H9 (cell line): ENCODE measurements around the gene CACHD1. TPM values are rescaled to one million over a fixed set of nuclear protein-coding genes. Genes with fewer than 3 reads are reported as not detected.

Source experiments
- DNase-seq: peaks from one replicate; pipeline ENCODE4 v3.0.0-alpha.2; 2017
- H2AFZ ChIP-seq: one replicate; pipeline ENCODE4 v1.6.1; 2013; ENCODE audit warnings: mild to moderate bottlenecking, low read length, control low read depth, moderate library complexity
- H2AK5ac ChIP-seq: 2 replicates; pipeline ENCODE4 v1.6.1; 2013; ENCODE audit warnings: low read length, control low read depth, mixed read lengths; ENCODE audit not compliant: insufficient read length
- H2BK120ac ChIP-seq: one replicate; pipeline ENCODE4 v1.6.1; 2013; ENCODE audit warnings: low read depth, mild to moderate bottlenecking, low read length, control low read depth, inconsistent platforms; ENCODE audit not compliant: poor library complexity, severe bottlenecking
- H2BK12ac ChIP-seq: 2 replicates; pipeline ENCODE4 v1.6.1; 2013; ENCODE audit warnings: low read length, control low read depth, mixed read lengths, low read depth; ENCODE audit not compliant: insufficient read length
- H2BK15ac ChIP-seq: 2 replicates; pipeline ENCODE4 v1.6.1; 2013; ENCODE audit warnings: low read depth, low read length, control low read depth
- H2BK20ac ChIP-seq: one replicate; pipeline ENCODE4 v1.6.1; 2013; ENCODE audit warnings: low read depth, mild to moderate bottlenecking, low read length, control low read depth, inconsistent platforms; ENCODE audit not compliant: poor library complexity, severe bottlenecking
- H2BK5ac ChIP-seq: 2 replicates; pipeline ENCODE4 v1.6.1; 2013; ENCODE audit warnings: low read length, control low read depth, mixed read lengths; ENCODE audit not compliant: insufficient read length
- H3K14ac ChIP-seq: 2 replicates; pipeline ENCODE4 v1.6.1; 2013; ENCODE audit warnings: low read length, control low read depth; ENCODE audit not compliant: insufficient read depth
- H3K18ac ChIP-seq: 2 replicates; pipeline ENCODE4 v1.6.1; 2013; ENCODE audit warnings: low read depth, mild to moderate bottlenecking, mixed read lengths, low read length, control low read depth; ENCODE audit not compliant: insufficient read length
- H3K23ac ChIP-seq: 2 replicates; pipeline ENCODE4 v1.6.1; 2013; ENCODE audit warnings: low read length, control low read depth, mixed read lengths, low read depth; ENCODE audit not compliant: insufficient read length
- H3K23me2 ChIP-seq: 2 replicates; pipeline ENCODE4 v1.6.1; 2013; ENCODE audit warnings: low read depth, mild to moderate bottlenecking, mixed read lengths, low read length, control low read depth; ENCODE audit not compliant: insufficient read length, poor library complexity, severe bottlenecking
- H3K27ac ChIP-seq: 2 replicates; pipeline ENCODE4 v1.5.1; 2013; ENCODE audit warnings: low read length, control low read depth, mixed read lengths, low read depth; ENCODE audit not compliant: insufficient read length
- H3K27me3 ChIP-seq: 2 replicates; pipeline ENCODE4 v1.6.1; 2013; ENCODE audit warnings: low read length, control low read depth, inconsistent platforms; ENCODE audit not compliant: insufficient read depth
- H3K4ac ChIP-seq: 2 replicates; pipeline ENCODE4 v1.6.1; 2013; ENCODE audit warnings: low read depth, mild to moderate bottlenecking, control low read depth, inconsistent platforms, low read length, moderate library complexity
- H3K4me1 ChIP-seq: 2 replicates; pipeline ENCODE4 v1.6.1; 2013; ENCODE audit warnings: low read length, control low read depth, inconsistent platforms; ENCODE audit not compliant: insufficient read depth
- H3K4me2 ChIP-seq: 2 replicates; pipeline ENCODE4 v1.6.1; 2013; ENCODE audit warnings: low read length, control low read depth, mixed read lengths; ENCODE audit not compliant: insufficient read length, insufficient read depth
- H3K56ac ChIP-seq: 2 replicates; pipeline ENCODE4 v1.6.1; 2013; ENCODE audit warnings: low read depth, mild to moderate bottlenecking, mixed read lengths, low read length, control low read depth; ENCODE audit not compliant: insufficient read length
- H3K79me1 ChIP-seq: 2 replicates; pipeline ENCODE4 v1.6.1; 2013; ENCODE audit warnings: low read depth, mild to moderate bottlenecking, moderate library complexity, low read length, control low read depth, inconsistent platforms; ENCODE audit not compliant: insufficient read depth, poor library complexity, severe bottlenecking
- H3K79me2 ChIP-seq: 2 replicates; pipeline ENCODE4 v1.6.1; 2013; ENCODE audit warnings: low read length, control low read depth, inconsistent platforms; ENCODE audit not compliant: insufficient read depth
- H3K9ac ChIP-seq: 2 replicates; pipeline ENCODE4 v1.6.1; 2013; ENCODE audit warnings: low read length, control low read depth, mixed read lengths; ENCODE audit not compliant: insufficient read length; ENCODE audit errors: extremely low read depth
- H3K9me3 ChIP-seq: one replicate; pipeline ENCODE4 v1.6.1; 2013; ENCODE audit warnings: low read depth, low read length, inconsistent platforms; ENCODE audit not compliant: control insufficient read depth
- H3T11ph ChIP-seq: one replicate; pipeline ENCODE4 v1.6.1; 2013; ENCODE audit warnings: mild to moderate bottlenecking, low read length, control low read depth, inconsistent platforms
- H4K20me1 ChIP-seq: one replicate; pipeline ENCODE4 v1.6.1; 2013; ENCODE audit not compliant: control insufficient read depth, insufficient read length, insufficient read depth
- H4K5ac ChIP-seq: 2 replicates; pipeline ENCODE4 v1.6.1; 2013; ENCODE audit warnings: low read depth, mild to moderate bottlenecking, mixed read lengths, low read length, control low read depth; ENCODE audit not compliant: insufficient read length
- H4K8ac ChIP-seq: replicated peaks from 2 replicates; pipeline ENCODE4 v1.6.1; 2013; ENCODE audit warnings: low read length, control low read depth, mixed read lengths, low read depth; ENCODE audit not compliant: insufficient read length
- H4K91ac ChIP-seq: 2 replicates; pipeline ENCODE4 v1.6.1; 2013; ENCODE audit warnings: low read depth, mild to moderate bottlenecking, moderate library complexity, mixed read lengths, low read length, control low read depth; ENCODE audit not compliant: insufficient read length
- H3K27ac Mint-ChIP-seq, 3 experiments: 2 replicates in 2 of 3; 3 replicates in 1 of 3; pipeline ENCODE4 v1.8.0; 2020 to 2021; ENCODE audit warnings: mixed read lengths in 3 of 3, mild to moderate bottlenecking in 1 of 3, moderate library complexity in 1 of 3
- H3K27me3 Mint-ChIP-seq: 2 replicates; pipeline ENCODE4 v1.8.0; 2021; ENCODE audit warnings: low read depth, mild to moderate bottlenecking, moderate library complexity, mixed read lengths
- H3K36me3 Mint-ChIP-seq, 3 experiments: 2 replicates in 2 of 3; 3 replicates in 1 of 3; pipeline ENCODE4 v1.8.0; 2020 to 2021; ENCODE audit warnings: low read depth in 3 of 3, mixed read lengths in 3 of 3; ENCODE audit not compliant: insufficient read depth in 1 of 3
- H3K4me1 Mint-ChIP-seq, 2 experiments: 2 replicates each; pipeline ENCODE4 v1.8.0; 2020; ENCODE audit warnings: mixed read lengths in 2 of 2
- H3K4me3 Mint-ChIP-seq, 2 experiments: 2 replicates in 1 of 2; 3 replicates in 1 of 2; pipeline ENCODE4 v1.8.0; 2020 to 2021; ENCODE audit warnings: mild to moderate bottlenecking in 2 of 2, mixed read lengths in 2 of 2, moderate library complexity in 1 of 2
- H3K9me3 Mint-ChIP-seq, 2 experiments: 2 replicates in 1 of 2; 3 replicates in 1 of 2; pipeline ENCODE4 v1.8.0; 2020; ENCODE audit warnings: mild to moderate bottlenecking in 2 of 2, mixed read lengths in 2 of 2, moderate library complexity in 1 of 2
- WGBS: extraction: QIAGEN DNeasy Blood & Tissue Kit; methylation state at CpG from one replicate; pipeline ENCODE4 v1.1.7; 2013; ENCODE audit warnings: missing lambda C conversion rate, low lambda C conversion rate, mixed read lengths; ENCODE audit not compliant: insufficient read length; ENCODE audit errors: extremely low coverage; 5-methylcytosine and 5-hydroxymethylcytosine counted together
- total RNA-seq: library from RNA; stranded (reverse); gene quantifications from 2 replicates; pipeline ENCODE4 v1.2.1, GENCODE V29; 2021
- TF ChIP-seq, protein P1 (sequence below): fragments of 200-600 bp; sonication (generic); conservative IDR thresholded peaks from 3 replicates; pipeline ENCODE4 v1.8.0; 2021; ENCODE audit warnings: antibody characterized with exemption, mild to moderate bottlenecking

The CACHD1 gene
- total RNA-seq, 1 experiment from 2014 or later = 94.2 TPM

GRCh38 chr1:64598100-64598571, 128.2 kb downstream of the CACHD1 start:
- no peak for DNase-seq
- Histone ChIP-seq H2BK120ac (no peak overlapping the region), H2BK12ac (no peak overlapping the region), H3K4me1 (0 out of 2 replicates have a peak, but pooled peaks cover 2% of the 10 kb centered on the region), H3K79me1 (no peaks in the 10 kb centered on the region), H4K8ac (no peak overlapping the region), H3K9me3 (no peaks in the 10 kb centered on the region), H3K18ac (no peak overlapping the region), H2AFZ (no peak overlapping the region), H3K4ac (no peak overlapping the region), H4K20me1 (no peaks in the 10 kb centered on the region), H3K79me2 (no peaks in the 10 kb centered on the region), H3K23ac (no peak overlapping the region), H2BK20ac (no peak overlapping the region), H2BK5ac (no peak overlapping the region), H4K5ac (no peak overlapping the region), H4K91ac (no peak overlapping the region), H3K27ac (no peak overlapping the region), H3K56ac (no peak overlapping the region), H2AK5ac (no peak overlapping the region), H3K23me2 (no peaks in the 10 kb centered on the region), H2BK15ac (no peak overlapping the region), H3K9ac (no peak overlapping the region), H3K14ac (no peak overlapping the region), H3K4me2 (no peak overlapping the region), H3T11ph (no peak overlapping the region), H3K27me3 (no peaks in the 10 kb centered on the region)
- Mint-ChIP-seq H3K36me3 (peaks cover 16 to 33% (median 23%) of the 10 kb centered on the region in 3 experiments), H3K27me3 (no peaks in the 10 kb centered on the region), H3K4me3 (no peak overlapping the region), H3K4me1 (peaks cover 38 to 46% of the 10 kb centered on the region in 2 experiments), H3K27ac (peak overlapping the region; percentile 46 to 63 (median 55); a peak in 2 of 7 replicates), H3K9me3 (no peaks in the 10 kb centered on the region)
- TF ChIP-seq, protein P1, sequence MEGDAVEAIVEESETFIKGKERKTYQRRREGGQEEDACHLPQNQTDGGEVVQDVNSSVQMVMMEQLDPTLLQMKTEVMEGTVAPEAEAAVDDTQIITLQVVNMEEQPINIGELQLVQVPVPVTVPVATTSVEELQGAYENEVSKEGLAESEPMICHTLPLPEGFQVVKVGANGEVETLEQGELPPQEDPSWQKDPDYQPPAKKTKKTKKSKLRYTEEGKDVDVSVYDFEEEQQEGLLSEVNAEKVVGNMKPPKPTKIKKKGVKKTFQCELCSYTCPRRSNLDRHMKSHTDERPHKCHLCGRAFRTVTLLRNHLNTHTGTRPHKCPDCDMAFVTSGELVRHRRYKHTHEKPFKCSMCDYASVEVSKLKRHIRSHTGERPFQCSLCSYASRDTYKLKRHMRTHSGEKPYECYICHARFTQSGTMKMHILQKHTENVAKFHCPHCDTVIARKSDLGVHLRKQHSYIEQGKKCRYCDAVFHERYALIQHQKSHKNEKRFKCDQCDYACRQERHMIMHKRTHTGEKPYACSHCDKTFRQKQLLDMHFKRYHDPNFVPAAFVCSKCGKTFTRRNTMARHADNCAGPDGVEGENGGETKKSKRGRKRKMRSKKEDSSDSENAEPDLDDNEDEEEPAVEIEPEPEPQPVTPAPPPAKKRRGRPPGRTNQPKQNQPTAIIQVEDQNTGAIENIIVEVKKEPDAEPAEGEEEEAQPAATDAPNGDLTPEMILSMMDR = no peak
- no CpG with 5 or more reads among the region's 8 CpGs for WGBS
